K562 (cell line): ENCODE results near the gene SULT2B1. TPM values are rescaled to one million over a fixed set of nuclear protein-coding genes. Genes with fewer than 3 reads are reported as not detected.
A peak's percentile ranks its signal among the peaks of the same experiment; 100 is the strongest.

ENCODE experiments used
- ARNT ChIP-seq, 2 experiments: fragments of 450-650 bp; IDR thresholded peaks; 2 replicates each; pipeline ENCODE4 v1.6.1; 2016; ENCODE audit warnings: mild to moderate bottlenecking in 1 of 2
- CBFB ChIP-seq: sonication (generic); formaldehyde crosslinking; IDR thresholded peaks from 2 replicates; pipeline ENCODE4 v1.4.0; 2020; ENCODE audit warnings: mild to moderate bottlenecking, missing genetic modification reagents
- CXXC5 ChIP-seq: fragments of 250-450 bp; sonication (Bioruptor Pico); IDR thresholded peaks from 2 replicates; pipeline ENCODE4 v1.8.0; 2022; ENCODE audit warnings: inconsistent platforms, mild to moderate bottlenecking, moderate library complexity
- DNMT1 ChIP-seq: fragments of 450-650 bp; IDR thresholded peaks from 2 replicates; pipeline ENCODE4 v1.6.1; 2016; ENCODE audit warnings: antibody characterized with exemption, mild to moderate bottlenecking
- FIP1L1 ChIP-seq: fragments of 200-400 bp; formaldehyde crosslinking; IDR thresholded peaks from 2 replicates; pipeline ENCODE4 v1.6.1; 2018; ENCODE audit warnings: mild to moderate bottlenecking, low read depth, low read length; ENCODE audit not compliant: poor library complexity, severe bottlenecking
- HLTF ChIP-seq: fragments of 450-650 bp; IDR thresholded peaks from 2 replicates; pipeline ENCODE4 v1.6.1; 2016
- HNRNPL ChIP-seq: fragments of 200-400 bp; formaldehyde crosslinking; IDR thresholded peaks from 2 replicates; pipeline ENCODE4 v1.6.1; 2017; ENCODE audit warnings: low read depth, mild to moderate bottlenecking, low read length
- JUNB ChIP-seq: fragments of 450-650 bp; formaldehyde crosslinking; conservative IDR thresholded peaks from 2 replicates; pipeline ENCODE4 v1.4.0; 2020; ENCODE audit warnings: mild to moderate bottlenecking
- KLF1 ChIP-seq: fragments of 450-650 bp; IDR thresholded peaks from 2 replicates; pipeline ENCODE4 v1.6.1; 2016; ENCODE audit warnings: missing genetic modification characterization, missing compliant biosample characterization
- NFE2L1 ChIP-seq: fragments of 450-650 bp; IDR thresholded peaks from 2 replicates; pipeline ENCODE4 v1.6.1; 2016; ENCODE audit warnings: missing genetic modification characterization, low read depth, mild to moderate bottlenecking, missing compliant biosample characterization, moderate library complexity, borderline replicate concordance
- POLR3G ChIP-seq: IDR thresholded peaks from 2 replicates; pipeline ENCODE4 v1.6.1; 2011; ENCODE audit not compliant: insufficient read length, insufficient replicate concordance; ENCODE audit errors: extremely low read depth
- PTBP1 ChIP-seq: fragments of 200-400 bp; formaldehyde crosslinking; IDR thresholded peaks from 2 replicates; pipeline ENCODE4 v1.6.1; 2017; ENCODE audit warnings: low read depth, low read length
- SMARCA5 ChIP-seq: fragments of 450-650 bp; IDR thresholded peaks from 2 replicates; pipeline ENCODE4 v1.6.1; 2016
- TARDBP ChIP-seq: fragments of 450-650 bp; IDR thresholded peaks from 2 replicates; pipeline ENCODE4 v1.6.1; 2016
- ZFX ChIP-seq: sonication (generic); formaldehyde crosslinking; IDR thresholded peaks from 2 replicates; pipeline ENCODE4 v1.8.0; 2022; ENCODE audit warnings: mild to moderate bottlenecking, missing genetic modification reagents, moderate library complexity
- ZNF121 ChIP-seq: sonication (generic); formaldehyde crosslinking; conservative IDR thresholded peaks from 2 replicates; pipeline ENCODE4 v1.8.0; 2022; ENCODE audit warnings: missing genetic modification reagents
- ZNF140 ChIP-seq: fragments of 250-450 bp; sonication (Bioruptor Pico); IDR thresholded peaks from 2 replicates; pipeline ENCODE4 v1.8.0; 2021; ENCODE audit warnings: moderate library complexity, mild to moderate bottlenecking, inconsistent platforms
- ZNF165 ChIP-seq: fragments of 250-450 bp; sonication (Bioruptor Pico); IDR thresholded peaks from 2 replicates; pipeline ENCODE4 v1.4.0; 2020; ENCODE audit warnings: borderline replicate concordance
- ZNF263 ChIP-seq: sonication (generic); formaldehyde crosslinking; IDR thresholded peaks from 2 replicates; pipeline ENCODE4 v1.8.0; 2022; ENCODE audit warnings: mild to moderate bottlenecking, missing genetic modification reagents, borderline replicate concordance
- polyA plus RNA-seq, 8 experiments: library from polyadenylated mRNA; depleted of rRNA in 4 of 8; stranded (reverse) in 5 of 8; unstranded in 3 of 8; fragments of >200 nt; fragmentation: Nextera tagmentation in 2 of 8; fragmentation: Illumina TruSeq in 1 of 8; extraction: Ambion mirVana in 2 of 8; extraction: Trizol in 1 of 8; gene quantifications; 2 replicates each; pipeline versions ENCODE4 v1.2.1 to v1.2.3, GENCODE V29; 2011 to 2014; ENCODE audit warnings: inconsistent platforms in 1 of 8, missing spikeins in 1 of 8
- total RNA-seq, 7 experiments: library from RNA; depleted of rRNA in 6 of 7; stranded (reverse); fragments of >200 nt in 6 of 7; fragmentation: Illumina TruSeq in 2 of 7; extraction: Trizol in 2 of 7; gene quantifications; 2 replicates each; pipeline versions ENCODE4 v1.2.1 to v1.2.3, GENCODE V29; 2011 to 2021; ENCODE audit warnings: low replicate concordance in 1 of 7
- TF ChIP-seq, protein P1 (sequence below): sonication (generic); formaldehyde crosslinking; IDR thresholded peaks from 2 replicates; pipeline ENCODE4 v1.8.0; 2022; ENCODE audit warnings: mild to moderate bottlenecking, low read depth, missing genetic modification reagents
- TF ChIP-seq, protein P2 (sequence below): sonication (generic); formaldehyde crosslinking; IDR thresholded peaks from 2 replicates; pipeline ENCODE4 v1.8.0; 2022; ENCODE audit warnings: mild to moderate bottlenecking, missing genetic modification reagents
- TF ChIP-seq, protein P3 (sequence below): IDR thresholded peaks from 3 replicates; pipeline ENCODE4 v1.6.1; 2011; ENCODE audit warnings: borderline replicate concordance, mild to moderate bottlenecking; ENCODE audit not compliant: insufficient read length, insufficient read depth
- TF ChIP-seq, protein P4 (sequence below): fragments of 450-650 bp; formaldehyde crosslinking; IDR thresholded peaks from 2 replicates; pipeline ENCODE4 v1.4.0; 2020; ENCODE audit warnings: mild to moderate bottlenecking, moderate library complexity

The SULT2B1 gene
- total and polyA plus RNA-seq, 9 of the 15 experiments (the other 6 are each of a cell fraction or from before 2014, with no cell fraction given): 0.09 to 0.62 (median 0.22) TPM; not detected in 2

DNA sequence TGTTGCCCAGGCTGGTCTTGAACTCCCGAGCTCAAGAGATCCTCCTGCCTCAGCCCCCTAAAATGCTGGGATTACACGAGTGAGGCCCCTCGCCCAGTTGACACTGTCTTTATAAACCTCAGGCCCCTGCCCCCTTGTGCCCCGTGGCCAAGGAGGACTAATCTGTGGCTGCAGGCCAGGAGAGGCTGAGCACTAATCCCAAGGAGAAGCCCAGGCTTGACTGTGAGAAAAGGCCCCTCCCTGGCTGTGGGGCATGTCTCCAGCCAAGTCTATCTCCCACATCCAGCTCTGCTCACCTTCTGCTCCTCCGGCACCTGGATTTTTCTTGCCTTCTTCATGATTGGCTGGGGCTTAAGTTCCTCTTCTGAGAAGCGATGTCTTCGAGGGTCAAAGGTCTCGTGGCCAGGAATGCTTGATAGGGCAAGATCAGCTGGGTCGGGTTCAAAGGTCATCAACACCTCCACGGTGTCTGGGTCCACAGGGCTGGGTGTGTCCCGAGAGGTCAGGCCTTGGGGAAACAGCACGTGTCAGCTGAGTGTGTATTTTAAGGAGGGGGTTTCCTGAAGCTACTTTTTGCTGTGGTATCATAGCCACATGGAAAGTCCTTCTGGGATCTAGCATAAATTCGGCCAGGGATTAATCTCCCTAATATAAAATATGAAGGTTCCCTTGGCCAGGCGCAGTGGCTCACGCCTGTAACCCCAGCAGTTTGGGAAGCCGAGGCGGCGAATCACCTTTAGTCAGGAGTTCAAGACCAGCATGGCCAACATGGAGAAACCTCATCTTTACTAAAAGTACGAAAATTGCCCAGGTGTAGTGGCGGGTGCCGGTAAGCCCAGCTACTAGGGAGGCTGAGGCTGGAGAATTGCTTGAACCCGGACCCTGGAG is 81.4 kb downstream of the SULT2B1 start (continued):
- no peak for TF ChIP-seq FIP1L1
- TF ChIP-seq ZFX: peak; percentile 35; the same call in 1 of the 2 replicates
- TF ChIP-seq JUNB (CRISPR knock-in tag): no peak
- TF ChIP-seq ZNF165: no peak
- TF ChIP-seq ZNF121 (CRISPR knock-in tag): no peak
- peak; percentile 85 for TF ChIP-seq SMARCA5
- TF ChIP-seq, protein P1, sequence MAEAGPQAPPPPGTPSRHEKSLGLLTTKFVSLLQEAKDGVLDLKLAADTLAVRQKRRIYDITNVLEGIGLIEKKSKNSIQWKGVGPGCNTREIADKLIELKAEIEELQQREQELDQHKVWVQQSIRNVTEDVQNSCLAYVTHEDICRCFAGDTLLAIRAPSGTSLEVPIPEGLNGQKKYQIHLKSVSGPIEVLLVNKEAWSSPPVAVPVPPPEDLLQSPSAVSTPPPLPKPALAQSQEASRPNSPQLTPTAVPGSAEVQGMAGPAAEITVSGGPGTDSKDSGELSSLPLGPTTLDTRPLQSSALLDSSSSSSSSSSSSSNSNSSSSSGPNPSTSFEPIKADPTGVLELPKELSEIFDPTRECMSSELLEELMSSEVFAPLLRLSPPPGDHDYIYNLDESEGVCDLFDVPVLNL (CRISPR knock-in tag): no peak
- TF ChIP-seq NFE2L1 (tag): no peak
- TF ChIP-seq HNRNPL: no peak
- no peak for TF ChIP-seq DNMT1
- no peak; a peak in 2 of 4 replicates for TF ChIP-seq ARNT (IDR thresholded peaks at IDR 0.05)
- no peak for TF ChIP-seq TARDBP
- TF ChIP-seq, protein P2, sequence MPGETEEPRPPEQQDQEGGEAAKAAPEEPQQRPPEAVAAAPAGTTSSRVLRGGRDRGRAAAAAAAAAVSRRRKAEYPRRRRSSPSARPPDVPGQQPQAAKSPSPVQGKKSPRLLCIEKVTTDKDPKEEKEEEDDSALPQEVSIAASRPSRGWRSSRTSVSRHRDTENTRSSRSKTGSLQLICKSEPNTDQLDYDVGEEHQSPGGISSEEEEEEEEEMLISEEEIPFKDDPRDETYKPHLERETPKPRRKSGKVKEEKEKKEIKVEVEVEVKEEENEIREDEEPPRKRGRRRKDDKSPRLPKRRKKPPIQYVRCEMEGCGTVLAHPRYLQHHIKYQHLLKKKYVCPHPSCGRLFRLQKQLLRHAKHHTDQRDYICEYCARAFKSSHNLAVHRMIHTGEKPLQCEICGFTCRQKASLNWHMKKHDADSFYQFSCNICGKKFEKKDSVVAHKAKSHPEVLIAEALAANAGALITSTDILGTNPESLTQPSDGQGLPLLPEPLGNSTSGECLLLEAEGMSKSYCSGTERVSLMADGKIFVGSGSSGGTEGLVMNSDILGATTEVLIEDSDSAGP (CRISPR knock-in tag): no peak
- TF ChIP-seq, protein P3, sequence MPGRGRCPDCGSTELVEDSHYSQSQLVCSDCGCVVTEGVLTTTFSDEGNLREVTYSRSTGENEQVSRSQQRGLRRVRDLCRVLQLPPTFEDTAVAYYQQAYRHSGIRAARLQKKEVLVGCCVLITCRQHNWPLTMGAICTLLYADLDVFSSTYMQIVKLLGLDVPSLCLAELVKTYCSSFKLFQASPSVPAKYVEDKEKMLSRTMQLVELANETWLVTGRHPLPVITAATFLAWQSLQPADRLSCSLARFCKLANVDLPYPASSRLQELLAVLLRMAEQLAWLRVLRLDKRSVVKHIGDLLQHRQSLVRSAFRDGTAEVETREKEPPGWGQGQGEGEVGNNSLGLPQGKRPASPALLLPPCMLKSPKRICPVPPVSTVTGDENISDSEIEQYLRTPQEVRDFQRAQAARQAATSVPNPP: no peak
- TF ChIP-seq CBFB: no peak
- TF ChIP-seq, protein P4, sequence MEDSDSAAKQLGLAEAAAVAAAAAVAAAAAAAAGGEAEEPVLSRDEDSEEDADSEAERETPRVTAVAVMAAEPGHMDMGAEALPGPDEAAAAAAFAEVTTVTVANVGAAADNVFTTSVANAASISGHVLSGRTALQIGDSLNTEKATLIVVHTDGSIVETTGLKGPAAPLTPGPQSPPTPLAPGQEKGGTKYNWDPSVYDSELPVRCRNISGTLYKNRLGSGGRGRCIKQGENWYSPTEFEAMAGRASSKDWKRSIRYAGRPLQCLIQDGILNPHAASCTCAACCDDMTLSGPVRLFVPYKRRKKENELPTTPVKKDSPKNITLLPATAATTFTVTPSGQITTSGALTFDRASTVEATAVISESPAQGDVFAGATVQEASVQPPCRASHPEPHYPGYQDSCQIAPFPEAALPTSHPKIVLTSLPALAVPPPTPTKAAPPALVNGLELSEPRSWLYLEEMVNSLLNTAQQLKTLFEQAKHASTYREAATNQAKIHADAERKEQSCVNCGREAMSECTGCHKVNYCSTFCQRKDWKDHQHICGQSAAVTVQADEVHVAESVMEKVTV (CRISPR knock-in tag): no peak
- no peak for TF ChIP-seq KLF1 (tag)
- peak; percentile 73 for TF ChIP-seq CXXC5 (CRISPR knock-in tag)
- TF ChIP-seq HLTF: no peak
- no peak for TF ChIP-seq ZNF140 (CRISPR knock-in tag)
- TF ChIP-seq POLR3G: no peak
- peak; percentile 89 for TF ChIP-seq ZNF263
- TF ChIP-seq PTBP1: no peak
